Mucosa of descending colon (tissue), 3 donors: Measurements from ENCODE around the gene ELOF1. TPM values are rescaled to one million over a fixed set of nuclear protein-coding genes. Genes with fewer than 3 reads are reported as not detected.
"Not testable (repeated sequence)": the region's sequence is repeated elsewhere in the genome, so short reads cannot be mapped to it uniquely, and the experiment has no call there.

Source experiments
- ATAC-seq: fragments of 200-7000 bp; cut with Tn5 transposase; one replicate; pipeline ENCODE4 v1.9.1; 2020; ENCODE audit warnings: mild to moderate bottlenecking, moderate library complexity
- DNase-seq, 3 donors: peaks; one replicate each; pipeline ENCODE4 v3.0.0-alpha.2; 2020
- H3K36me3 ChIP-seq: fragments of 200-600 bp; one replicate; pipeline ENCODE4 v1.8.0; 2021; ENCODE audit warnings: low read depth, mild to moderate bottlenecking
- H3K4me1 ChIP-seq: fragments of 200-600 bp; one replicate; pipeline ENCODE4 v1.8.0; 2021; ENCODE audit warnings: low read depth, mild to moderate bottlenecking
- H3K4me3 ChIP-seq: fragments of 200-600 bp; one replicate; pipeline ENCODE4 v1.8.0; 2021; ENCODE audit warnings: mild to moderate bottlenecking
- H3K9me3 ChIP-seq: fragments of 200-600 bp; one replicate; pipeline ENCODE4 v1.8.0; 2021; ENCODE audit warnings: mild to moderate bottlenecking
- intact Hi-C, 2 donors: fragments of 100-400 bp; cut with DNase I in 1 of 2; cut with micrococcal nuclease in 1 of 2; formaldehyde crosslinking; loops; one replicate each; pipeline versions ENCODE4 v1.11.0 to v1.11.1; 2022; cut with DNase I, micrococcal nuclease
- total RNA-seq, 3 donors: library from RNA; stranded (reverse); fragmentation: NEBNext Ultra II Directional in 2 of 3; extraction: Animal tissue kit (Norgen Biotek cat#: 25700) in 2 of 3; gene quantifications; one replicate each; pipeline versions ENCODE4 v1.2.1 to v1.2.4, GENCODE V29; 2021 to 2023
- TF ChIP-seq, protein P1 (sequence below): fragments of 200-600 bp; IDR thresholded peaks from one replicate; pipeline ENCODE4 v1.8.0; 2022; ENCODE audit warnings: antibody characterized with exemption, mild to moderate bottlenecking
- donor health status: DM: no; HTN: no; CAD: no; lungs with moderate emphysema.
- donor health status: DM: no; HTN: no; CAD: no.
- donor health status: DM: no; HTN: yes; CAD: no.

Gene ELOF1
- total RNA-seq, 3 donors from 2014 or later = 33.7 to 47.4 (median 42.6) TPM

DNA sequence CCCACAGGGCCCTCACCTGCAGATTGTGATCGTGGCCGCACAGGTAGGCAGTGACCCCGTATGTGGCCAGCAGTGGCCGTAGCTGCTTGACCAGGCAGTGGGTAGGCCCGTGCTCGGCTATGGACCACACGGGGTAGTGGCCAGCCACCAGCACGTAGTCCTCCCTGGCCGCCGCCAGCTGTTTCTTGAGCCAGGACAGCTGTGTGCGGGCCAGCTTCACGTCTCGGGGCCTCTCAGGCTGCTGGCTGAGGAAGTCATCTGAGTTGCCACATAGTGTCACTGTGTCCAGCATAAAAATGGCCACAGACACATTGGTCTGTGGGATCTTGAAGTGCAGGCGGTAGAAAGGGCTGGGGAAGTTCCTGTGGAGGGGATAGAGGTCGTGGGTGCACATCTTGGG is 17.2 kb upstream of the ELOF1 start:
- no peaks in the 10 kb centered on the region for H3K36me3 ChIP-seq
- peaks cover 2% of the 10 kb centered on the region for H3K4me1 ChIP-seq
- intact Hi-C loops = loop anchor here in 1 of 2 donors (10.0 kb wide), 1 partner anchor 81 kb away; no protein-coding TSS in a partner anchor
- no peak overlapping the region for H3K4me3 ChIP-seq
- no peak for DNase-seq
- TF ChIP-seq, protein P1, sequence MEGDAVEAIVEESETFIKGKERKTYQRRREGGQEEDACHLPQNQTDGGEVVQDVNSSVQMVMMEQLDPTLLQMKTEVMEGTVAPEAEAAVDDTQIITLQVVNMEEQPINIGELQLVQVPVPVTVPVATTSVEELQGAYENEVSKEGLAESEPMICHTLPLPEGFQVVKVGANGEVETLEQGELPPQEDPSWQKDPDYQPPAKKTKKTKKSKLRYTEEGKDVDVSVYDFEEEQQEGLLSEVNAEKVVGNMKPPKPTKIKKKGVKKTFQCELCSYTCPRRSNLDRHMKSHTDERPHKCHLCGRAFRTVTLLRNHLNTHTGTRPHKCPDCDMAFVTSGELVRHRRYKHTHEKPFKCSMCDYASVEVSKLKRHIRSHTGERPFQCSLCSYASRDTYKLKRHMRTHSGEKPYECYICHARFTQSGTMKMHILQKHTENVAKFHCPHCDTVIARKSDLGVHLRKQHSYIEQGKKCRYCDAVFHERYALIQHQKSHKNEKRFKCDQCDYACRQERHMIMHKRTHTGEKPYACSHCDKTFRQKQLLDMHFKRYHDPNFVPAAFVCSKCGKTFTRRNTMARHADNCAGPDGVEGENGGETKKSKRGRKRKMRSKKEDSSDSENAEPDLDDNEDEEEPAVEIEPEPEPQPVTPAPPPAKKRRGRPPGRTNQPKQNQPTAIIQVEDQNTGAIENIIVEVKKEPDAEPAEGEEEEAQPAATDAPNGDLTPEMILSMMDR = no peak
- H3K9me3 ChIP-seq = no peaks in the 10 kb centered on the region
- ATAC-seq = no peak

DNA sequence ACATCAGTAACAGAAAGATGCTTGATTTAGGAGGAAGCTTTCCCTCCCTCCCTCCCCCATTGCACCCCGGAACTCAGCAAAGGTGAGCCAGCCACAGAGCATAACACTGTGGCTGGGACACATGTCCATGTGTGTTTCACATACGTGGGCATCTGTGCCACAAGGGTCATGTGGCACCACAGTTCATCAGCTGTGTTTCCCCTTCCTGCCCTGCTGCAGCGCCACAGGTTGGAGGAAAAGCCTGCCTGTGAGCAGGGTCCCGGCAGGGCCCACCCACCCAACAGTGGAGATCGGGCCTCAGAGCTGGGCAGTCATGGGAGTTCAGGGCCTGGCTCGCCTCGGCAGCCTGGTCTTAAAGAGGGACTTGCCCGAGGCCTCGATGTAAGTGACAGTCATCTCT is 15.7 kb upstream of the ELOF1 start:
- no peak for DNase-seq
- H3K4me3 ChIP-seq = no peak overlapping the region
- no peaks in the 10 kb centered on the region for H3K9me3 ChIP-seq
- no peaks in the 10 kb centered on the region for H3K36me3 ChIP-seq
- ATAC-seq = no peak
- peaks cover 2% of the 10 kb centered on the region for H3K4me1 ChIP-seq
- TF ChIP-seq, protein P1 = no peak
- intact Hi-C loops = loop anchor here in 1 of 2 donors (10.0 kb wide), 1 partner anchor 80 kb away; no protein-coding TSS in a partner anchor

DNA sequence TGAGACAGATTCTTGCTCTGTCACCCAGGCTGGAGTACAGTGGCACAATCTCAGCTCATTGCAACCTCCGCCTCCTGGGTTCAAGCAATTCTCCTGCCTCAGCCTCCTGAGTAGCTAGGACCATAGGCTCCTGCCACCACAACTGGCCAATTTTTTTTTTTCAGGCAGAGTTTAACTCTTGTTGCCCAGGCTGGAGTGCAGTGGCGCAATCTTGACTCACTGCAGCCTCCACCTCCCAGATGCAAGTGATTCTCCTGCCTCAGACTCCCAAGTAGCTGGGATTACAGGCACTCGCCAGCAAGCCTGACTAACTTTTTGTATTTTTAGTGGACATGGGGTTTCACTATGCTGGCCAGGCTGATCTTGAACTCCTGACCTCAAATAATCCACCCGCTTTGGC is 14.7 kb upstream of the ELOF1 start:
- not testable (repeated sequence) for ATAC-seq, DNase-seq, H3K9me3 ChIP-seq, H3K4me3 ChIP-seq, H3K36me3 ChIP-seq, H3K4me1 ChIP-seq
- intact Hi-C loops = loop anchor here in 1 of 2 donors (10.0 kb wide), 1 partner anchor 79 kb away; no protein-coding TSS in a partner anchor

DNA sequence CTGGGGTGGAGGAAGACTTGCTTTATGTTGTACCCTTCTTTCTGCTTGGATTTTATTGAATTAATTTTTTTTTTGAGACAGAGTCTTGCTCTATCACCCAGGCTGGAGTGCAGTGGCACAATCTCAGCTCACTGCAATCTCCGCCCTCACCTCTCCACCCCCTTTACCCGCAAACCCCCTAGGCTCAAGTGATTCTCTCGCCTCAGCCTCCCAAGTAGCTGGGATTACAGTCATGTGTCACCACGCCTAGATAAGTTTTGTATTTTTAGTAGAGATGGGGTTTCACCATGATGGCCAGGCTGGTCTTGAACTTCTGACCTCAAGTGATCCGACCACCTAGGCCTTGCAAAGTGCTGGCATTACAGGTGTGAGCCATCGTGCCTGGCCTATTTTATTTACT is 14.3 kb upstream of the ELOF1 start:
- not testable (repeated sequence) for H3K4me3 ChIP-seq, DNase-seq, H3K36me3 ChIP-seq, H3K9me3 ChIP-seq, ATAC-seq, H3K4me1 ChIP-seq
- intact Hi-C loops = loop anchor here in 1 of 2 donors (10.0 kb wide), 1 partner anchor 79 kb away; no protein-coding TSS in a partner anchor

DNA sequence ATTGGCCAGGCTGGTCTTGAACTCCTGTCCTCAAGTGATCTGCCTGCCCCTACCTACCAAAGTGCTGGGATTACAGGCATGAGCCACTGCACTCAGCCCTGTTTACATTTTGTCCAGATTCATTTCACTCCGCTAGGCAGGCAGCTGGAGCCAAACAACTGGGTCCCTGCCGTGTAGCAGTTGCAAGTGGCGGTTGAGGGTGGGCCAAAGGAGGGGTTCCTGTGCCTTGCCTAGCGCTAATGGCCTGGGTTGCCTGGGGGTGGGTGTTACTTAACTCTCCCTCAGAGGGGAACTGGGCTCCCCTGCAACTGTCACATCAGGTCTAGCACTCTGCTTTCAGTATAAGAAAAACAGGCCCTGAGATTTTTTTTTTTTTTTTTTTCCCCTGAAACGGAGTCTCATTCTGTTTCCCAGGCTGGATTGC is 11.0 kb upstream of the ELOF1 start:
- H3K4me1 ChIP-seq = no peaks in the 10 kb centered on the region
- TF ChIP-seq, protein P1 = no peak
- no peaks in the 10 kb centered on the region for H3K36me3 ChIP-seq
- intact Hi-C loops = loop anchor here in 1 of 2 donors (10.0 kb wide), 1 partner anchor 75 kb away; no protein-coding TSS in a partner anchor
- no peak overlapping the region for H3K4me3 ChIP-seq
- no peaks in the 10 kb centered on the region for H3K9me3 ChIP-seq
- DNase-seq (no peak), ATAC-seq (no peak)

DNA sequence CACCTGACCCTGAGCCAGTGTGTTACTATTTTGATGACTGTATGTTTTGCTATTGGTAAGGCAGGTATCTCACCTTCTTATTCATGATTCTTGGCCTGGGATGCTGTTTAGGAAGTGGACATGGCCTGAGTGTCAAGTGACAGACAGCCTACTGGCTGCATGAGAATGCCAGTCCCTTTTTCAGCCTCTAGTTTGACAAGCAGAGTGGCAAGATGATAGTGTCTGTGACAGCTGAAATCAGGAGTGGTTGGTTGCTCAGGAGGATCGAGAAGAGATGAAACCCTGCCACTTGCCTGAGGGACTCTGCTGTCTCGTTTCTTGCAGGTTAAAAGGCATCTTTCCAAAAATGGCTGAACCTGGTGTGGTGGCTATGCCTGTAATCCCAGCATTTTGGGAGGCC is 7.1 kb upstream of the ELOF1 start:
- no peak overlapping the region for H3K4me3 ChIP-seq
- DNase-seq = no peak
- H3K4me1 ChIP-seq = no peaks in the 10 kb centered on the region
- H3K9me3 ChIP-seq = no peaks in the 10 kb centered on the region
- TF ChIP-seq, protein P1 = no peak
- H3K36me3 ChIP-seq = no peaks in the 10 kb centered on the region
- intact Hi-C loops = no loop called here
- ATAC-seq = no peak

DNA sequence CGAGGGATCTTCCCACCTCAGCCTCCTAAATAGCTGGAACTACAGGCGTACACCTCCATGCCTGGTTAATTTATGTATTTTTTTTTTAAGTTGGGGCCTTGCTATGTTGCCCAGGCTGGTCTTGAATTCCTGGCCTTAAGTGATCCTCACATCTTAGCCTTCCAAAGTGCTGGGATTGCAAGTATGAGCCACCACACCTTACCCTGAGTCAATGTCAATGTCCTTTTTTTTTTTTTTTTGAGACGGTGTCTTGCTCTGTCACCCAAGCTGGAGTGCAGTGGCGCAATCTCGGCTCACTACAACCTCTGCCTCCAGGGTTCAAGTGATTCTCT is 6.6 kb upstream of the ELOF1 start:
- intact Hi-C loops, ATAC-seq, H3K4me3 ChIP-seq, H3K4me1 ChIP-seq, H3K9me3 ChIP-seq, H3K36me3 ChIP-seq, DNase-seq: not testable (repeated sequence)

DNA sequence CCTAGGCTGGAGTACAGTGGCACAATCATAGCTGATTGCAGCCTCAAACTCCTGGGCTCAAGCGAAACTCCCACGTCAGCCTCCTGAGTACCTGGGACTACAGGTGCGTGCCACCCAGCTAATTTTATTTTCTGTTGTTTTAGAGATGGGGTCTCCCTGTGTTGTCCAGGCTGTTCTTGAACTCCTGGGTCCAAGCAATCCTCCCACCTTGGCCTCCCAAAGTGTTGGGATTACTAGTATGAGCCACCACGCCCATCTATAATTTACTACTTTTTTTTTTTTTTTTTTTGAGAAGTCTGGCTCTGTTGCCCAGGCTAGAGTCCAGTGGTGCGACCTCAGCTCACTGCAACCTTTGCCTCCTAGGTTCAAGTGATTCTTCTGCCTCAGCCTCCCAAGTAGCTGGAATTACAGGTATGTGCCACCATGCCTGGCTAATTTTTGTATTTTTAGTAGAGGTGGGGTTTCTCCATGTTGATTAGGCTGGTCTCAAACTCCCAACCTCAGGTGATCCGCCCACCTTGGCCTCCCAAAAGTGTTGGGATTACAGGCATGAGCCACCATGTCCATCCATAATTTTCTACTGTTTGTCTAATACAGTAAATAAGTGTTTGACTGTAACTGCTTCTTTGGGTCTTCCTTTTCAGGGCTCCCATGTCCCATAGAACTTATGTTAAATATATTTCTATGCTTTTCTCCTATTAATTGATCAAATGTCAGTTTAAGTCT is 5.2 kb upstream of the ELOF1 start:
- H3K36me3 ChIP-seq, intact Hi-C loops: not testable (repeated sequence)

More for the DNA sequence above, 5.2 kb upstream of the ELOF1 start:
- not testable (repeated sequence) for ATAC-seq, DNase-seq, H3K4me3 ChIP-seq, H3K4me1 ChIP-seq, H3K9me3 ChIP-seq
